ENCODE data around the gene IGFBPL1.
"Not testable (repeated sequence)": the region's sequence is repeated elsewhere in the genome, so short reads cannot be mapped to it uniquely, and the experiment has no call there.

The IGFBPL1 gene

GRCh38 chr9:38380872-38381534 is 43.3 kb downstream of the IGFBPL1 start:
- H3K4me1 ChIP-seq (ENCODE audit: control insufficient read depth, low read length): no peaks in the 10 kb centered on the region
- no peak overlapping the region for H3K4me2 ChIP-seq (ENCODE audit: low read length)
- no peak overlapping the region for H3K27ac ChIP-seq (ENCODE audit: low read depth, low read length)

GRCh38 chr9:38380230-38380871 is 43.9 kb downstream of the IGFBPL1 start:
- no peaks in the 10 kb centered on the region for H3K27me3 ChIP-seq (ENCODE audit: control insufficient read depth, low read length)
- H3K27ac ChIP-seq (ENCODE audit: low read depth, low read length): no peak overlapping the region
- no peaks in the 10 kb centered on the region for H3K9me2 ChIP-seq (replicated peaks; ENCODE audit: control insufficient read depth, low read length)
- no peaks in the 10 kb centered on the region for H3K36me3 ChIP-seq (ENCODE audit: control insufficient read depth, low read length)
- no peaks in the 10 kb centered on the region for H3K4me1 ChIP-seq (ENCODE audit: control insufficient read depth, low read length)
- no peaks in the 10 kb centered on the region for H3K79me2 ChIP-seq (ENCODE audit: control insufficient read depth, low read length)
- peaks cover 10% of the 10 kb centered on the region for H3K9me3 ChIP-seq (ENCODE audit: control insufficient read depth, insufficient read depth, low read length)
- H4K20me1 ChIP-seq (ENCODE audit: control insufficient read depth, insufficient read depth, low read depth, low read length): no peaks in the 10 kb centered on the region
- TF ChIP-seq EZH2phosphoT487 (IDR thresholded peaks at IDR 0.05; ENCODE audit: borderline replicate concordance, low read length): no peak
- no peak for TF ChIP-seq CTCF (IDR thresholded peaks at IDR 0.05; ENCODE audit: low read depth, low read length, poor library complexity, severe bottlenecking)
- H3K4me3 ChIP-seq (ENCODE audit: low read length): no peak overlapping the region
- H3K4me2 ChIP-seq (ENCODE audit: low read length): no peak overlapping the region
- no peaks in the 10 kb centered on the region for H3F3A ChIP-seq (ENCODE audit: control insufficient read depth, insufficient read depth)

More at GRCh38 chr9:38380872-38381534, 43.3 kb downstream of the IGFBPL1 start:
- Histone ChIP-seq H3K9me3 (ENCODE audit: control insufficient read depth, insufficient read depth, low read length) (peaks cover 14% of the 10 kb centered on the region), H3K27me3 (ENCODE audit: control insufficient read depth, low read length) (no peaks in the 10 kb centered on the region), H3F3A (ENCODE audit: control insufficient read depth, insufficient read depth) (no peaks in the 10 kb centered on the region), H3K4me3 (ENCODE audit: low read length) (no peak overlapping the region), H3K79me2 (ENCODE audit: control insufficient read depth, low read length) (no peaks in the 10 kb centered on the region), H3K9me2 (replicated peaks; ENCODE audit: control insufficient read depth, low read length) (no peaks in the 10 kb centered on the region), H4K20me1 (ENCODE audit: control insufficient read depth, insufficient read depth, low read depth, low read length) (no peaks in the 10 kb centered on the region), H3K36me3 (ENCODE audit: control insufficient read depth, low read length) (no peaks in the 10 kb centered on the region)
- TF ChIP-seq CTCF (IDR thresholded peaks at IDR 0.05; ENCODE audit: low read depth, low read length, poor library complexity, severe bottlenecking): no peak
- no peak for TF ChIP-seq EZH2phosphoT487 (IDR thresholded peaks at IDR 0.05; ENCODE audit: borderline replicate concordance, low read length)

- H3K9me3 ChIP-seq (ENCODE audit: control insufficient read depth, insufficient read depth, low read length); H3K9me2 ChIP-seq (replicated peaks; ENCODE audit: control insufficient read depth, low read length); H3K4me2 ChIP-seq (ENCODE audit: low read length); H3K4me3 ChIP-seq (ENCODE audit: low read length); H3K79me2 ChIP-seq (ENCODE audit: control insufficient read depth, low read length); H3K27me3 ChIP-seq (ENCODE audit: control insufficient read depth, low read length); H3K4me1 ChIP-seq (ENCODE audit: control insufficient read depth, low read length); H3K27ac ChIP-seq (ENCODE audit: low read depth, low read length); H3F3A ChIP-seq (ENCODE audit: control insufficient read depth, insufficient read depth); H3K36me3 ChIP-seq (ENCODE audit: control insufficient read depth, low read length); H4K20me1 ChIP-seq (ENCODE audit: control insufficient read depth, insufficient read depth, low read depth, low read length): not testable (repeated sequence)
Measured at GRCh38 chr9:38377336-38378083, 46.7 kb downstream of the IGFBPL1 start.
